Measurements from ENCODE around the gene BAMBI.

DNA sequence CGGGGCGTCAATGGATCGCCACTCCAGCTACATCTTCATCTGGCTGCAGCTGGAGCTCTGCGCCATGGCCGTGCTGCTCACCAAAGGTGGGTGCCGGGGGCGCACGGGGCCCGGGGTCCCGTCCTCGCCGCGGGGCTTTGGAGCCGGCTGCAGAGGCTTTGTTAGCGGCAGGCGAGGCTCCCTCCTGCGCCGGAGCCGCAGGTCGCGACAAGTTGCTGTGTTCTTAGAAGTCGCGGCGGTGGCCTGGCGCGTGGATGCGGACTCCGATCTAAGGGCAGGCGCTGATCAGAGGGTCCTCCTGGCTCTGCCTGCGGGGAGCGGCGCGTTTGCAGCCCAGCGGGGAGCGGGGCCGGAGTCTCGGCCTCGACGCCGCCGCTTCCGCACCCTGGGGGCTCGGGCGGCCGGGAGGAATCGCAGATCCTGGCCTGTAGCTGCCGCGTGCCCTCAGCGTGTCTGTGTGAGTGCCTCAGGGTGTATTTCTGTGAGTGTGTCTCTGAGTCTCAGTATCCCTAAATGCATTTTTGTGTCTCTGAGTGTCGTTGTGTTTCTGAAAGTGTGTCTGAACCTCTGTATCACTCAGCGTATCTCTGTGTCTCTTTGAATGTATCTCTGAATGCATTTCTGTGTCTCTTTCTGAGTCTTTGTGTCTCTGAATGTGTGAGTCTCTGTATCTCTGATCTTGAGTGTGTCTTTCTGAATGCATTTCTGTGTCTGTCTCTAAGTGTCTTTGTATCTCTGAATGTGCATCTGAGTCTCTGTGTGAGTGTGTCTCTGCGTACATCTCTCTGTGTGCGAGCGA lies 766 bp downstream of the BAMBI start:
- TF ChIP-seq EZH2 (IDR thresholded peaks at IDR 0.05; ENCODE audit: insufficient read depth, low read length) (no peak), CTCF (IDR thresholded peaks at IDR 0.05; ENCODE audit: insufficient read depth, low read depth, low read length) (no peak)

Data from astrocyte (in vitro differentiated cells and primary cell).